ENCODE results near the gene COA6.

DNA sequence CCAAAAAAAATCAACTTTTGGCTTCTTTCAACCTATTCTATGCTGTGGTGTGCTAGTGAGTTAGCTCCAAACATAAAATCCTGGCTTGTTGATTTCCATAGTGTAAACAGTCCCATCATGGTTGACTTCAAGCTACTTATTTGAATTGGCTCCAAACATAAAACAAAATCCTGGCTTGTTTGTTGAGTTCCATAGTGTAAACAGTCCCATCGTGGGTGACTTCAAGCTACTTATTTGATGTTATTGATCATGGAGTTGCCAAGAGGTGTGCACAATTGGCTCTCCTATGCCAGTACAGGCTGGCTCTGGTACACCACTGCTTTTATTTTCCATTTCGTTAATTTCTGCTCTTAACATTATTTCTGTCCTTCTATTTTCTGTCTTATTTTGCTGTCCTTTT lies 1.8 kb upstream of the COA6 start:
- TF ChIP-seq, protein P1, sequence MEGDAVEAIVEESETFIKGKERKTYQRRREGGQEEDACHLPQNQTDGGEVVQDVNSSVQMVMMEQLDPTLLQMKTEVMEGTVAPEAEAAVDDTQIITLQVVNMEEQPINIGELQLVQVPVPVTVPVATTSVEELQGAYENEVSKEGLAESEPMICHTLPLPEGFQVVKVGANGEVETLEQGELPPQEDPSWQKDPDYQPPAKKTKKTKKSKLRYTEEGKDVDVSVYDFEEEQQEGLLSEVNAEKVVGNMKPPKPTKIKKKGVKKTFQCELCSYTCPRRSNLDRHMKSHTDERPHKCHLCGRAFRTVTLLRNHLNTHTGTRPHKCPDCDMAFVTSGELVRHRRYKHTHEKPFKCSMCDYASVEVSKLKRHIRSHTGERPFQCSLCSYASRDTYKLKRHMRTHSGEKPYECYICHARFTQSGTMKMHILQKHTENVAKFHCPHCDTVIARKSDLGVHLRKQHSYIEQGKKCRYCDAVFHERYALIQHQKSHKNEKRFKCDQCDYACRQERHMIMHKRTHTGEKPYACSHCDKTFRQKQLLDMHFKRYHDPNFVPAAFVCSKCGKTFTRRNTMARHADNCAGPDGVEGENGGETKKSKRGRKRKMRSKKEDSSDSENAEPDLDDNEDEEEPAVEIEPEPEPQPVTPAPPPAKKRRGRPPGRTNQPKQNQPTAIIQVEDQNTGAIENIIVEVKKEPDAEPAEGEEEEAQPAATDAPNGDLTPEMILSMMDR (IDR thresholded peaks at IDR 0.05): no peak
- no peak for TF ChIP-seq POLR2A (IDR thresholded peaks at IDR 0.05)

Measured in thyroid gland (tissue), 4 donors.